ENCODE results near the gene TRAPPC3L. TPM values are rescaled to one million over a fixed set of nuclear protein-coding genes. Genes with fewer than 3 reads are reported as not detected.
A peak's percentile ranks its signal among the peaks of the same experiment; 100 is the strongest.

The TRAPPC3L gene
- total and polyA plus RNA-seq, 8 donors, result 0.12 to 0.99 (median 0.37) TPM

DNA sequence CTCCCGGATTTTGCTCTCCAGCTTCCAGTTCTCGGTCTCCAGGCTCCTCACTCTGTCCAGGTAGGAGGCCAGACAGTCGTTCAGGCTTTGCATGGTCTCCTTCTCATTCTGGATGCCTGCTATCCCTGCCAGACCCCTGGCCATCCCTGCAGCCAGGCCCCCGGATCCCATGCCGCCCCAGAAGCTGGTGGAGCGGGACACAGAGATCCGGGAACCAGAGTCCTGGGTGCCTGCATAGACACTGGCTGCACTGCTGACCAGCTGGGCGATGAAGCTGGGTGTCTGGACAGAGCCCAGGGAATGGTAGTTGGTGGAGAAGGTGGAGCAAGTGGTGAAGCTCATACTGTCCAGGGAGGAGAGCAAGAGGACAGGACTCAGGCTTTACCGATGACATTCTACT lies 87.2 kb downstream of the TRAPPC3L start:
- no peaks in the 10 kb centered on the region for H3K9me3 ChIP-seq
- intact Hi-C loops (cut with DNase I), result no loop called here
- H3K27ac ChIP-seq, result no peak overlapping the region
- peak in 1 of 4 donors; percentile 43 for DNase-seq
- ATAC-seq, result no peak
- no peak for TF ChIP-seq CTCF (IDR thresholded peaks at IDR 0.05)
- no peak overlapping the region for H3K4me3 ChIP-seq
- no peaks in the 10 kb centered on the region for H3K36me3 ChIP-seq
- H3K4me1 ChIP-seq, result peaks cover 0 to 30% of the 10 kb centered on the region in 2 donors
- H3K27me3 ChIP-seq, result peaks cover 0 to 14% of the 10 kb centered on the region in 2 donors

DNA sequence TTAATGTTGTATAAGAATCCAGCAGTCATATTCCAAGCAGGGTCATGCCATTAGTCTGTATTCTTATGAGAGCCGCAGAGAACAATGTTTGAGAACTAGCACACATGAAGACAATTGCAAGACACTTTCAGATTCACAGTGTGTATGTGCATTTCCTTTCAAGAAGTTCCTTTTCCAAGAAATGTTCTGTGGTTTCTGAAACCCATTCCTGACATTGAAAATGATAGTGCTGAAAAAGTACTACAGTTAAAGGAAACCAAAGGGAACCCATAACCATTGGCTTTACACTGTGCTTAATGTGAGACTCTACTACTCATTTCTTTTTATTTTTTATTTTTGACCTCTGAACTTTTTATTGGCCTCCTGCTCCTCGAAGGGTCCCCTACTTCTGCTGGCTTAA lies 88.6 kb downstream of the TRAPPC3L start:
- Histone ChIP-seq H3K36me3 (no peaks in the 10 kb centered on the region), H3K27ac (no peak overlapping the region), H3K4me3 (no peak overlapping the region), H3K27me3 (peaks cover 0 to 3% of the 10 kb centered on the region in 2 donors), H3K9me3 (no peaks in the 10 kb centered on the region), H3K4me1 (peaks cover 0 to 24% of the 10 kb centered on the region in 2 donors)
- no peak for TF ChIP-seq CTCF (IDR thresholded peaks at IDR 0.05)
- intact Hi-C loops (cut with DNase I), result no loop called here
- ATAC-seq (no peak), DNase-seq (no peak)

- Histone ChIP-seq H3K4me1 (peaks cover 0 to 25% of the 10 kb centered on the region in 2 donors), H3K36me3 (no peaks in the 10 kb centered on the region), H3K4me3 (no peak overlapping the region), H3K27ac (no peak overlapping the region), H3K9me3 (no peaks in the 10 kb centered on the region), H3K27me3 (no peaks in the 10 kb centered on the region)
- intact Hi-C loops (cut with DNase I), result no loop called here
- TF ChIP-seq CTCF (IDR thresholded peaks at IDR 0.05), result no peak
- ATAC-seq (no peak), DNase-seq (no peak)
Observed at GRCh38 chr6:116456106-116456505, 89.4 kb downstream of the TRAPPC3L start.

DNA sequence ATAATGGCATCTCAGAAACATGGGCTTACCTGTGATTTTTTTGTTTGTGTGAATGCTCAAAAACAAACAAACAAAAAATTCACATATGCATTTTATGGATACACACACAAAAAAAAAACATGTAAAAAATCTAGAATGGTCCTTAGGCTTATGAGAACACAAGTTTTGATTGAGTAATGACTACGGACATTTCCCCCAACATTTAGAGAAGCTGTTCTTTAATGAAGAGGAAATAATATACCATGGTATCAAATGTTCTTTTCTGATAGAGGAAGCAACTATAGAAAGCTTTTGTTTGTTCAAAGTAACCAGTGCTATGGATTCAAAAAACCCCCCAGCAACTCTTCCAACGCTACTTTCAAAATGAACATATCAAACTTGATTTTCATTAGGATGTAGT lies 93.0 kb downstream of the TRAPPC3L start:
- no peak for ATAC-seq
- intact Hi-C loops (cut with DNase I), result no loop called here

DNA sequence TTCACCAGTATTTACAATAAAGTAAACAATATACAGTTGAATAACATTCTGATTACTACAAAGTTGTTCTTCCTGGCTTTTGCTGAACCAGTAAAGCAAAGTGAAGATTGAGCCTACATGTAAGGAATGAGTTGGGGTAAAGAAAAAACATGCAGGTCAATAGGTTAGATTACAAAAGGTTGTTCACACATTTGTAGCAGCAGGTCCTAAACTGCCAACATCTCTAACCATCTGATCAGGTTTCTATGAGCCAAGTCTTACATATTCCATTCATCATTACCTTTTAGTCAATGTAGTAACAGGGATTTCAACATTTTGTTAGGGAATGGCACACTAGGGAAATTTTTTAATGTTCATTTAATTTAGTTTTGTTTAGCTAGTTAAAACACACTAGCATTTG lies 93.6 kb downstream of the TRAPPC3L start:
- Histone ChIP-seq H3K27ac (peak overlapping the region in 1 of 2 donors; percentile 31), H3K27me3 (no peaks in the 10 kb centered on the region), H3K36me3 (no peaks in the 10 kb centered on the region), H3K4me1 (peaks cover 3 to 53% of the 10 kb centered on the region in 2 donors), H3K9me3 (no peaks in the 10 kb centered on the region), H3K4me3 (no peak overlapping the region)
- no peak for TF ChIP-seq CTCF (IDR thresholded peaks at IDR 0.05)
- DNase-seq, result no peak
- no peak for ATAC-seq
- intact Hi-C loops (cut with DNase I), result no loop called here

More for the DNA sequence above, 93.0 kb downstream of the TRAPPC3L start:
- H3K27ac ChIP-seq, result no peak overlapping the region
- H3K36me3 ChIP-seq, result no peaks in the 10 kb centered on the region
- H3K9me3 ChIP-seq, result no peaks in the 10 kb centered on the region
- no peak for TF ChIP-seq CTCF (IDR thresholded peaks at IDR 0.05)
- no peaks in the 10 kb centered on the region for H3K27me3 ChIP-seq
- no peak for DNase-seq
- peaks cover 0 to 52% of the 10 kb centered on the region in 2 donors for H3K4me1 ChIP-seq
- H3K4me3 ChIP-seq, result no peak overlapping the region

Measured in left lung (tissue), 10 donors.